GM19452 (cell line): Measurements from ENCODE around the gene ATP6V0C.
"Not testable (repeated sequence)": the region's sequence is repeated elsewhere in the genome, so short reads cannot be mapped to it uniquely, and the experiment has no call there.

Experiments used
- ATAC-seq: cut with Tn5 transposase; IDR thresholded peaks from one replicate; pipeline ENCODE4 v1.9.1; 2021; ENCODE audit not compliant: unreplicated experiment

The ATP6V0C gene

GRCh38 chr16:2474877-2475412 lies 38.8 kb upstream of the ATP6V0C start, which contains the start of gene TBC1D24:
TSS of gene TBC1D24 (plus strand) at chr16:2475127. CDS start at chr16:2496149, 21,022 bp downstream.
- peak; percentile 56 for ATAC-seq

- peak; percentile 3 for ATAC-seq
Observed at GRCh38 chr16:2475413-2476344, 38.1 kb upstream of the ATP6V0C start.

DNA sequence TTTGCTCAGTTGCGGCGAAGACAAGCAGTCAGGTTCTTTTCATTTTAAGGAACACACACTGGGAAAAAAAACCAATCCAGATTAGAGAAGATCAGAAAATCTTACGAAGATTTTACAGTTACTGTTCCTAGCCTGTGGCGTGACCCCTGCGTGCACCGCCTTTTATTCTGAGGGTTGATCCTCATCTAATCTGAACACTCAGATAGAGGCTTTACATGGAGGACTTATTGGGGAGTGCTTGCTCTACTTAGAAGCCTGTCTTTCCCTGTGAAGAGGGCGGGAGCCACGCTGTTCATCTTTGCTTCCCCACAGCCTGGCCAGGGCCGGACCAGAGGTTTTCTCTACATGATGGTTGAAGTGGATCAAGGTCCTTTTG lies 37.4 kb upstream of the ATP6V0C start:
- no peak for ATAC-seq

DNA sequence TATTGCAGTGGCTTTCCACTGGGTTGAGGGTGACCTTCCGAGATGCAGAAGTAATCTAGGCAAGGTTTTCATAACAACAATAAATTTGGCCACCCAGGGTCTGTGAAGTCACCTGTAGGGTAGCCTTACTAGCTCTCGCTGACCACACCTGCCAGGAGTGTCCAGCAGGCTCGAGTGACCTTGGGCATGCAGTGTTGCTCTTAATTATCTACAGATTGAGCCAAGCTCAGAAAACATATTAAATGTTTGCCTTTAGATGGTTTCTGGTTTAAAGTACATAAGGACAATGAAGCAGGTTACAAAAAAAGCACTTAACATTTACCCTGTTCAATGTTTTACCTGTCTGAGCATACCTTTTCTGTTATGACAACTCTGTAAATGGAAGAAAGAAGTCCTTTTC lies 37.0 kb upstream of the ATP6V0C start:
- no peak for ATAC-seq

DNA sequence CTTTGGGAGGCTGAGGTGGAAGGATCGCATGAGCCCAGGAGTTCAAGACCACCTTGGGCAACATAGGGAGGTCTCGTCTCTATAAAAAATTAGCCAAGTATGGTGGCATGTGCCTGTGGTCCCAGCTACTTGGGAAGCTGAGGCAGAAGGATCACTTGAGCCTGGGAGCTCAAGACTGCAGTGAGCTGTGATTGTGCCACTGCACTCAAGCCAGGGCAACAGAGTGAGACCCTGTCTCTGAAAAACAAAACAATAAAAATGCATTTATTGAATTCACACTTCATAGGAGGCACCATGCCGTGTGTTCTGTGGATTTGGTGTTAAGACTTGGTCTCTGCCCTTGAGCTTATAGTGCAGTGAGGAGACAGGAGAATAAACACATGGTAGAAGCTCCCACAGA lies 36.4 kb upstream of the ATP6V0C start:
- ATAC-seq = no peak

- ATAC-seq = no peak
Observed at GRCh38 chr16:2478279-2478678, 35.5 kb upstream of the ATP6V0C start.

- ATAC-seq = not testable (repeated sequence)
Observed at GRCh38 chr16:2479996-2480395, 33.8 kb upstream of the ATP6V0C start.

DNA sequence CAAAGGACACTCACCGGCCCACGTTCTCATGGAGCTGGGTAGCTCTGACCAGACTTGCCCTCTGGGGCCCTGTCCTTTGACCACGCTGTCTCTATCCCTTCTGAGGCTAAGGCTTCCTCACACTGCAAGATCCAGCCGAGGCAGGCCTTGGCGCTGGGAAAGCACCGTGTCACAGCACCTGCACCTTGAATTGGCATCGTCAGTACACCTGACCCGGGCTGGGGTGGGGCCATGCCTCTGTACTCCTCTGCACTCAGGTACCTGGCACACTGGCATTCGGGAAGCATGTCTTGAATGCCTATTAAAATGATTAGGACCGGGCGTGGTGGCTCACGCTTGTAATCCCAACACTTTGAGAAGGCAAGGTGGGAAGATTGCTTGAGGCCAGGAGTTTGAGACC lies 32.8 kb upstream of the ATP6V0C start:
- ATAC-seq = no peak

DNA sequence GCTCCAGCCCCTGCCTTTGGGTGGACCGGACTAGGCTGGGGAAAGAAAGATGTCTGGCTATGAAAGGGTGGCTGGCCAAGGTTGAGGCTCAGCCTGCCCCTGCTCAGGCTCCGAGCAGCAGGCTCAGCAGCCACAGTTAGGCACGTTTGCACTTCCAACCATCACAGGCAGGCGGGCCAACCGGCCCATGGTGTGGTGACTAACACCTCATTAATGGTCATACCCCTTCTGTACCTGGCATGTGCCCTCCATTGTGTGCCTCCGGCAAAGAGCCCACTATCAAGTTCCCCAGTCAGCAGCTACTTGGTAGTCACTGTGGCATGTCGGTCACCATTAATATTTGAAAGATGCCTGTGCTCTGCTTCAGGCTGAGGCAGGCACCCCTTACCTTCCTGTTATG lies 32.1 kb upstream of the ATP6V0C start:
- no peak for ATAC-seq

GRCh38 chr16:2482249-2482648 lies 31.5 kb upstream of the ATP6V0C start:
- ATAC-seq = no peak

DNA sequence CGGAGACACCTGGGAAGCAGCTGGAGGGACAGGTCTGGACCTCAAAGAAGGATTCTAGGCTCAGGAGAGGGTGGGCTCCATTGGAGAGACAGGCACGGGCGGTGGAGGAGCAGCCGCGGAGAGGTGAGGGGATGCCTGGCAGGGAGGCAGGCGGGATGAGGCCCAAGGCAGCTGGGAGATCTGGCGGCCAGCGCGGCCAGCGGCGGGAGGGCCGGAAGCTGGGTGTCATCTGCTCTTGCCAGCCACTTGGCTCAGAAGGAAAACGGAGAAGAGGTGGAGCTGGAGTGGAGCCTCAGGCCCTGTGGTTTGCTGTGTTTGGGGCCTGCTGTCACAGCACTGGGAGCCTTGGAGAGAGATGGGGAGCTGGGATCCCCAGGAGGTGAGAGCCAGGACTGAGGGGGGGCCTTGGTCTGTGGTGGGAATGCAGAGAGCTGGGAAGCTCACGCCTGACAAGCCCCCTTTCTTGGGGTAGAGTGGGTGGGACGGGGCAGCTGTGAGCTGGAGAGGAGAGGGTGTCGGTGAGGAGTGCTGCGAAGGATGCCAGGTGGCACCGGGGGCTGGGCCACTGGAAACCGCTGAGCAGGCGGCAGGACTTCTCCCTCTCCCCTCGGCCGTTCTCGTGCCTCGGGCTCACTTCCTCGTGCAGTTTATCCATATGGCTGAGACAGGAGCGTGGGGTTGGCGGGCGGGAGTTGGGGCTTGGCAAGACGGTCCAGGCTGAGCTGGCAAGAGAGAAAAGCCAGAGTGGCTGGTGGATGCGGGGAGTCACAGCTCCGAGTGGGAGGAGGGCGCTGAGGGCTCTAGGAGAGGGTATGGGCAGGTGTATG lies 30.8 kb upstream of the ATP6V0C start:
- ATAC-seq = no peak

DNA sequence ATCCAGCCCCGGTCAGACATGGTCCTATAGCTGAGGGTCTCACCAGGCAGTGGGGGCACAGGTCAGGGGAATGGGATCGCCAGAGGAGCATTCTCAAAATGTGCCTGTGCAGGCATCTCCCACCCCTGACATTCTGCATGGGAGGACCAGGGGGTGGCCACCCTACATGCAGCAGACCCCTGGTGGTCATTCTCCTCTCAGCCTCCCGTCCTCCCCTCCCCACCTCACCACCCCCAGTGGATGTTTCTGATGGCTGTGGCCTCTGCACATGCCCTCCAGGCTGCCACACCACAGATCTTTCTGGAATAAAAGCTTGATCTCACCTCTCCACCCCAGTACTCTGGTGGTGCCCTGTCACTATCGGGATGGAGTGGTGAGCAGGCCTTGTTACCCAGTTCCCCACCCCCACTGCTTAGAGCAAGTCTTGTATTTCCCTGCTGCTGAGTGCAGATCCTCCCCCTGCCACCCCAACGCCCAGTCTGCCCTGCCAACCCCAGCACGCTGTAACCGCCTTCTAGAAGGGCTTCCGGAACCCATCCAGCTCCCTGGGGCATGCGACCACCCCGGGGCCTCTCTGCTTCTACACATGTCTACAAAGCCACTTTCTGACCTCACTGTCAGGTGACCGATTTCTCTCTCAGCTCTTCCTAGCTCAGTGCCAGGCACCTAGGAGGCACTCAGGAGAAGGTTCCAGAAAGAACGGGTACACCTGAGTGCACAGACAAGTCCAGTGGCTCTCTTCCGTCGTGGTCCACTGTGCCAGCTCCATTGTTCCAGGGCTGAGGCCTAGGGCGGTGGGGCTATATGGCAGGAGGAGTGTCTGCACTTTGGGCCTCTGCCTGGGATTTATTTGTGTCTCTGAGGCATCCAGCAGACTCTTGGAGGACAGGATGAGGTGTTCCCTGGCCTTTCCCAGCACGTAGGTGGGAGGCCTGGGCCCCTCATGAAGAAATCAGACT lies 29.5 kb upstream of the ATP6V0C start:
- no peak for ATAC-seq

DNA sequence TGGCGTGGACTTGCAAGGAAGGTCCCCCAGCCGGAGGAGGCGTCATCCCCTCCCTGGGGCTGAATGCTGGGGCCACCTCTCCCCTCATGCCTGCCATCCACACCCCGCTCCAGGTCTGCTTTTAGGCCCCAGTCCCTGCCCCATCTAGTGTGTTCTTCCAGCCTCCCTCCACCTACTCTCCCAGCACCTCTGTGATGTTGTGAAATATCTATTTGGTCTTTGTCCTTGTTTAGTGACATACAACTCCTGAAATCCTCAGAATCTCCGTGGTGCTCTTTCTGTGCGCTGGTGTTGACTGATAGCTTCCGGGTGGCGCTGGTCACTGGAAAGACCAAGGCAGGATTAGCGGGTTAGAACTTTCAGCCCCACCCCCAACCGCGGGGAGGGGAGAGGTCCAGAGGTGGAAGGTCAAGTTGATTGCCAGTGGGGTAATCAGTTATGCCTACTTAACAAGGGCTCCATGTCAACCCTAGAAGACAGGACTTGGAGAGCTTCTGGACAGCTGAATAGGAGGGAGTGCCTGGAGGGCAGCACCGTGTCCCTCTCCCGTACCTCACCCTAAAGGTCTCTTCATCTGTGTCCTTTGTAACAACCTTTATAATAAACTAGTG lies 28.7 kb upstream of the ATP6V0C start:
- ATAC-seq = no peak

- ATAC-seq = no peak
Observed at GRCh38 chr16:2485811-2486507, 27.8 kb upstream of the ATP6V0C start.

DNA sequence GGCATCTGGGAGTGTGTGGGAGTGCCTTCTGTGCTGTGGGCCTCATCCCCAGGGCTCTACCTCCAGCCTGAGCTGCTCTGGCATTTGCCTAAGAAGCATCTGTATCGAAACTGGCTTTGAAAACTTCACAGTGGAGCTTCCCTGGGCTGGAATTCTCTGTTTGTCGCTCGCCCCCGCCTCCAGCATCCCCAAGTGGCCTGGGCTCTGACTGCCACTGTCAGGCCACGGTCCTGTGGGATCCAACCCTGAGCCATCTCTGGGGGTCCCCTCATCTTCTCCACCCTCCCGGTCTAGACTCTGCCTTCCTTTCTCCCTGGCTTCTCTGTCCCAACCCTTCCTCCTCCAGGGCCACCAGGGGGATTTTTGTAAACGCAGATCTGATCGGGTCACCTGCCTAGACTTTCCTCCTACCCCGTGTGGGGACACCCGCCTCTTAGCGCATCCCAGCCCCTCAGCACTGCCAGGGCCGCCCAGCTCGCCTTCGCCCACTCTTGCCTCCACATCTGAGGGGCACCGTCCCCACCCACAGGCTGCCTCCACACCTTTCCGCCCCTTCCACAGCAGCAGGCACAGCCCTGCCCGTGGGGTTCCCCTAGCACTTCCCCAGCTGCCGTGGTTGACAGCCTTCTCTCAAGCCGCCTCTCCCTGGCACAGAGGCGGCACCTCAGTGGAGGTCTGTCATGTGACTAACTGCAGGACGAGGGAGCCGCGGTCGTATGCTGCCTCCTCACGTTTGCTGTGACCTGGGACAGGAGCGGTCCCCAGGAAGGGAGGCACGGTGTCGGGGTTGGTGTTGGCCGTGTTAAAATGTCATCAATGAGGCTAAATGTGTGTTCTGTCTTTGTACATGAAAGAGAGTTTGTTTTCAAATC lies 26.9 kb upstream of the ATP6V0C start:
- ATAC-seq = peak; percentile 61

DNA sequence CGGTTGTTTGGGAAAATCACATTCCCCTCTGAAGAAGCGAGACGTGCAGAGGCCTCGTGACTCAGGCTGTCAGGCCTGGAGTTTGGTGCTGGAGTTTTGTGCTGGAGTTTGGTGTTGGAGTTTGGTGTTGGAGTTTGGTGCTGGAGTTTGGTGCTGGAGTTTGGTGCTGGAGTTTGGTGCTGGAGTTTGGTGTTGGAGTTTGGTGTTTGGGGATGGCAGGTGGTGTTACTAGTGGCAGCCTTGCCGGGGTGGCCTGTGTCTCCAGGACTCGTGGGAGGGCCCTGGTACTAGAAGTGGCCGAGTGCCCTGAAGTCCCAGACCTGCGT lies 26.3 kb upstream of the ATP6V0C start:
- ATAC-seq = no peak

- no peak for ATAC-seq
Observed at GRCh38 chr16:2487903-2488531, 25.7 kb upstream of the ATP6V0C start.

GRCh38 chr16:2489581-2489980 lies 24.2 kb upstream of the ATP6V0C start:
- ATAC-seq = no peak
